Calu3 (cell line): ENCODE results near the gene SHISA6. TPM values are rescaled to one million over a fixed set of nuclear protein-coding genes. Genes with fewer than 3 reads are reported as not detected.

Experiments used
- BruUV-seq: library from RNA; stranded (reverse); fragments of 400-500 nt; replicated peaks from 2 replicates; lab custom pipeline; 2021; lab: Mats Ljungman, UMichigan
- CTCF ChIA-PET: fragments of 300-600 bp; sonication (Branson Sonifier 250); formaldehyde crosslinking; loops from one replicate; lab custom pipeline; 2022; ENCODE audit warnings: antibody characterized with exemption; lab: Charles Lee
- DNase-seq: peaks from one replicate; pipeline ENCODE4 v3.0.0; 2022
- H3K27ac Mint-ChIP-seq: one replicate; pipeline ENCODE4 v1.8.0; 2022; ENCODE audit warnings: mixed read lengths; ENCODE audit not compliant: unreplicated experiment
- H3K27me3 Mint-ChIP-seq: one replicate; pipeline ENCODE4 v1.8.0; 2022; ENCODE audit warnings: mixed read lengths; ENCODE audit not compliant: unreplicated experiment
- H3K36me3 Mint-ChIP-seq: one replicate; pipeline ENCODE4 v1.8.0; 2022; ENCODE audit warnings: mild to moderate bottlenecking, moderate library complexity, mixed read lengths; ENCODE audit not compliant: insufficient read depth, unreplicated experiment
- H3K4me1 Mint-ChIP-seq: one replicate; pipeline ENCODE4 v1.8.0; 2022; ENCODE audit warnings: mild to moderate bottlenecking, low read depth, mixed read lengths; ENCODE audit not compliant: unreplicated experiment
- H3K4me3 Mint-ChIP-seq: one replicate; pipeline ENCODE4 v1.8.0; 2022; ENCODE audit warnings: mild to moderate bottlenecking, low read depth, moderate library complexity, mixed read lengths; ENCODE audit not compliant: unreplicated experiment
- H3K9me3 Mint-ChIP-seq: one replicate; pipeline ENCODE4 v1.8.0; 2022; ENCODE audit warnings: low read depth, mixed read lengths; ENCODE audit not compliant: unreplicated experiment
- CTCF ChIP-seq: fragments of 200-600 bp; IDR thresholded peaks from one replicate; pipeline ENCODE4 v1.8.0; 2022; ENCODE audit warnings: antibody characterized with exemption; ENCODE audit not compliant: unreplicated experiment
- intact Hi-C: fragments of 100-400 bp; cut with micrococcal nuclease; formaldehyde crosslinking; loops from one replicate; pipeline ENCODE4 v1.10.0; 2022; ENCODE audit not compliant: unreplicated experiment
- total RNA-seq: library from RNA; stranded (reverse); gene quantifications from 2 replicates; pipeline ENCODE4 v1.2.3, GENCODE V29; 2022

SHISA6 gene
- total RNA-seq, 1 experiment from 2014 or later: not detected

- Mint-ChIP-seq H3K9me3 (peaks cover 3% of the 10 kb centered on the region), H3K4me3 (no peak overlapping the region), H3K27me3 (no peaks in the 10 kb centered on the region), H3K27ac (no peak overlapping the region), H3K36me3 (no peaks in the 10 kb centered on the region), H3K4me1 (no peaks in the 10 kb centered on the region)
- TF ChIP-seq CTCF: no peak
- intact Hi-C loops: no loop called here
- no TSS peak for BruUV-seq
- no peak for DNase-seq
- CTCF ChIA-PET: no interaction called here
These were observed 274.9 kb downstream of the SHISA6 start for GRCh38 chr17:11515901-11516300.

- Mint-ChIP-seq H3K36me3 (no peaks in the 10 kb centered on the region), H3K4me3 (no peak overlapping the region), H3K27me3 (no peaks in the 10 kb centered on the region), H3K27ac (no peak overlapping the region), H3K9me3 (peaks cover 14% of the 10 kb centered on the region), H3K4me1 (no peaks in the 10 kb centered on the region)
- DNase-seq: no peak
- no TSS peak for BruUV-seq
- intact Hi-C loops: no loop called here
- CTCF ChIA-PET: no interaction called here
- no peak for TF ChIP-seq CTCF
These were observed 294.2 kb downstream of the SHISA6 start for GRCh38 chr17:11535231-11535630.

GRCh38 chr17:11538366-11538765 lies 297.4 kb downstream of the SHISA6 start:
- Mint-ChIP-seq H3K27ac (no peak overlapping the region), H3K4me1 (no peaks in the 10 kb centered on the region), H3K27me3 (no peaks in the 10 kb centered on the region), H3K36me3 (no peaks in the 10 kb centered on the region), H3K4me3 (no peak overlapping the region), H3K9me3 (peaks cover 7% of the 10 kb centered on the region)
- DNase-seq: no peak
- no peak for TF ChIP-seq CTCF
- no TSS peak for BruUV-seq
- CTCF ChIA-PET: no interaction called here
- intact Hi-C loops: no loop called here

GRCh38 chr17:11539637-11540036 lies 298.6 kb downstream of the SHISA6 start:
- no peaks in the 10 kb centered on the region for H3K4me1 Mint-ChIP-seq
- no peak for DNase-seq
- peaks cover 3% of the 10 kb centered on the region for H3K9me3 Mint-ChIP-seq
- CTCF ChIA-PET: no interaction called here
- intact Hi-C loops: no loop called here
- H3K36me3 Mint-ChIP-seq: no peaks in the 10 kb centered on the region
- no peak for TF ChIP-seq CTCF
- H3K4me3 Mint-ChIP-seq: no peak overlapping the region
- no TSS peak for BruUV-seq
- no peaks in the 10 kb centered on the region for H3K27me3 Mint-ChIP-seq
- H3K27ac Mint-ChIP-seq: no peak overlapping the region
